ENCODE data around the gene ULK1.
"Not testable (repeated sequence)": the region's sequence is repeated elsewhere in the genome, so short reads cannot be mapped to it uniquely, and the experiment has no call there.

ULK1 gene

DNA sequence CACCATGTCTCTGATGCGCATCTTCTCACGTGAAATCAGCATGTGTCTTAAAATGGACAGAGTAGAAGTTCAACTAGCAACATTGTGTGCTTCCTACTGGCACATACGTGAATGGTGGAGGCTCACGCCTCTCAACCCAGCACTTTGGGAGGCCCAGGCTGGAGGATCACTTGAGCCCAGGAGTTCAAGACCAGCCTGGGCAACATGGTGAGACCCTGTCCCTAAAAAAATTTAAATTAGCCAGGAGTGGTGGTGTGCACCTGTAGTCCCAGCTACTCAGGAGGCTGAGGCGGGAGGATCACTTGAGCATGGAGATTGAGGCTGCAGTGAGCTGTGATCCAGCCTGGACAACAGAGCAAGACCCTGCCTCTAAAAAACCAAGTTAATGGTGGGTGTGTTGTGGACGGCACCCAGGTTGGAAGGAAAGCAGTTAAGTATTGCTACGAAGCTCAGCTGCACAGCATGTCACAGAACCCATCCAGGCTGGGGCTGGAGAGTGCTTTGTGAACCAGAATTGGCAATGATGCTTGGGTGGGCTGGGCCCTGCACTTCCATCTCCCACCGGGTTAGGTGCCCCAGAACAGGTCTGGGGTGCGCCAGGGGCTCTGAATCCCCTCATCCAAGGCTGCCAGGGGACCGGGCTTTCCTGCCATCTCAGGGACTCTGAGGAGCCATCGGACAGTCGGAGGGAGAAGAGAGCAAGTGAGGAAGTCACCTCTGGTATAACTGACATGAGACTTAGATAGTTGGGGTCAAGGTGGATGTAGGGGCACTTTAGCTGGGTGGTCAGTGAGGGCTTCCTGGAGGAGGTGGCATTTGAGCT, 33.0 kb upstream of the ULK1 start:
- in situ Hi-C loops (cut with MboI; ENCODE audit: low sequenced_read_pairs), result no loop called here

DNA sequence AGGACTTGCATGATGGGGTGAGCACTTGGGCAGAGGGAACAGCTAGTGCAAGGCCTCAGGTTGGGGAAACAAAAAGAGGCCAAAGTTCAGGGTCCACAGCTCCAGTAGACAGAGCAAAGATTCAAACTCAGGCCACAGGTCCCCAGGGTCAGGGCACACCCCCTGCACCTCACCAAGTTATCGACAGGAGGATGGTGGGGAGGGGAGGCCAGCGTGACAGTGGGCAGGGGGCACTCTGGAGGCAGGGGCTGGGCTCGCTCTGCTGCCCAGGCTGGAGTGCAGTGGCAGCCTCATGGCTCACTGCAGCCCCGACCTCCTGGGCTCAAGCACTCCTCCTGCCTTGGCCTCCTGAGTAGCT, 32.4 kb upstream of the ULK1 start:
- in situ Hi-C loops (cut with MboI; ENCODE audit: low sequenced_read_pairs), result no loop called here

DNA sequence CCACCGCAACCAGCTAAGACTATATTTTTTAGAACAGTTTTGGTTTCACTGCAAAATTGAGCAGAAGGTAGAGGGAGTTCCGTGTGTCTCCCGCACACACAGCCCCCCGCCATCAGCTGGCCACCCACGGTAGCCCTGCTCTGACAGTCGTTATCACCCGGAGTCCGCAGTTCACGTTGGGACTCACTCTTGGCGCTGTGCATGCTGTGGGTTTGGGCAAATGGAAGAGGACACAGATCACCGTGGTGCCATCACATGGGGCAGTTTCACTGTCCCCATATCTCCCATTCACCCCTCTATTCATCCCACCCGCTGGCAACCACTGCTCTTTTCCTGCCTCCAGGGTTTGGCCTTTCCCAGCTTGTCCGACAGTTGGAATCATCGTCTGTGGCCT, 31.8 kb upstream of the ULK1 start:
- in situ Hi-C loops (cut with MboI; ENCODE audit: low sequenced_read_pairs), result no loop called here

DNA sequence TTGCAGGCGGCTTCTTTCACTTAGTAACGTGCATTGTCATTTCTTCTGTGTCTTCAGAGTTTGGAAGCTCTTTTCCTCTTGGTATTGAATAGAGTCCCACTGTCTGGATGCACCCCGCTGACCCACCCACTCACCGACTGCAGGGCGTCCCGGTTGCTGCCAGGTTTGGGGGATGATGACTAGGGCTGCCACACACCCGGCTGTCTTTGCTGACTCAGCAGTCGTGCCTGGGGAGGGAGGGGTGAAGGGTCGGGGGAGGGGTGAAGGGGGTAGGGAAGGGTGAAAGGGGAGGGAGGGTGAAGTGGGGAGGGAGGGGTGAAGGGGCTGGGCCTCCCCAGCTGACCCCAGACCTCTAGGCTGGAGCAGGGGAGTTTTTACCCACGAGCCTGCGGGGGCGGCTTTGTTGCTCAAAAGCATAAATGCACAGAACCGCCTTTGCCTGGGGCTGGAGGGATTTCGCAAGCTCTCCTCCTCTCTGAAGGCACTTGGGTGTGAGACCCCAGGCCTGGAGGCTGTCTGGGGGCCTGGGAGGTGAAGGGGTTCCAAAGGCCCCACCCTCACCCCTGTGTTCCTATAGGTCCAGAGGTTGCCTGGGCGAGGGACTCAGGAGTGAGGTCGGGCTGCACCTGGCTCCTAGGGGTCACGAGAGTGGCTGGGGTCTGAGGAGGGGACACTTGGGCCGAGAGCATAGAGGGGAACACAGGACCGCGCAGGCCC, 31.3 kb upstream of the ULK1 start:
- in situ Hi-C loops (cut with MboI; ENCODE audit: low sequenced_read_pairs), result no loop called here

DNA sequence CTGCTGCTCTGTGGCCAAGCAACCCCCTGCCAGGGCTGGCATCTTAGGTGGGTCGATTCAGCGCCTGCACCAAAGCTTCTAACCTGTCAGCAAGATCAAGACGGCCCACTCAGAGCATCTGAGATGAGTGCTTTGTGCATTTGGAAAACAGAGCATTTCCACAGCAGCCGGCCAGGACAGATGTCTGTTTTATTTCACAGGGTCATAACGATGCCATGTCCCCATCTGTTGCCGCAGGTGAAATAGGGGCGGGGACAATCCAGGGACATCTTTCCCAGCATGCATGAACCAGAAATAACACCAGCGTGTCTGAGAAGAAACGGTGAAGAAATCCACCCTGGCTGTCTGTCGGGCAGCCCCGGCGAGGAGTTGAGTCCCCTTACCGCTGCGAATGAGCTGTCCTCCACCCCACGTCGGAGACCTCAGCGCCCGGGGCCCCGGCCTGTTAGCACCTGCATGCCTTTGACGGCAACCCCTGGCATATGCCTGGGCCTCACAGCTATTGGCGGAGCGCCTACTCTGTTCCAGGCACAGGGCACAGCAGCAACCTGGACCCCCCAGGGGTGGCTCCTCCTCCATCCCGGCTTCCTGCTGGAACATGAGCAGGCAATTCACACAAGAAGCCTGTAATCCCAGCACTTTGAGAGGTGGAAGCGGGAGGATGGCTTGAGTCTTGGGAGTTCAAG, 30.6 kb upstream of the ULK1 start:
- in situ Hi-C loops (cut with MboI; ENCODE audit: low sequenced_read_pairs), result no loop called here

DNA sequence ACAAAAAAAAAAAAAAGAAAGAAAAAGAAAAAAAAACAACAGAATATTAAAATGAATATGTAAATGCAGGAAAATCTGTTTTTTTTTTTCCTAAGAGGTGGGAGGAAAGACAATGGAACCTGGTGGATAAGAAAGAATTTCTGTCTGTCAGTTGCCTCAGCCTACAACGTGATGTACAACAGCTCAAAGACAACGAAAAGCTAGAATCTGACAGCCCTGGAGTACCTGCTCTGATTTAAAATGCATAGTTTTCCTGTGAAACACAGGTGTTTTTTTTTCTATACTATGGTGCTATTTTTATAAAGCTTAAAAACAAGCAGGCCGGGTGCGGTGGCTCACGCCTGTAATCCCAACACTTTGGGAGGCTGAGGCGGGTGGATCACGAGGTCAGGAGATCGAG, 30.0 kb upstream of the ULK1 start:
- in situ Hi-C loops (cut with MboI; ENCODE audit: low sequenced_read_pairs), result no loop called here

DNA sequence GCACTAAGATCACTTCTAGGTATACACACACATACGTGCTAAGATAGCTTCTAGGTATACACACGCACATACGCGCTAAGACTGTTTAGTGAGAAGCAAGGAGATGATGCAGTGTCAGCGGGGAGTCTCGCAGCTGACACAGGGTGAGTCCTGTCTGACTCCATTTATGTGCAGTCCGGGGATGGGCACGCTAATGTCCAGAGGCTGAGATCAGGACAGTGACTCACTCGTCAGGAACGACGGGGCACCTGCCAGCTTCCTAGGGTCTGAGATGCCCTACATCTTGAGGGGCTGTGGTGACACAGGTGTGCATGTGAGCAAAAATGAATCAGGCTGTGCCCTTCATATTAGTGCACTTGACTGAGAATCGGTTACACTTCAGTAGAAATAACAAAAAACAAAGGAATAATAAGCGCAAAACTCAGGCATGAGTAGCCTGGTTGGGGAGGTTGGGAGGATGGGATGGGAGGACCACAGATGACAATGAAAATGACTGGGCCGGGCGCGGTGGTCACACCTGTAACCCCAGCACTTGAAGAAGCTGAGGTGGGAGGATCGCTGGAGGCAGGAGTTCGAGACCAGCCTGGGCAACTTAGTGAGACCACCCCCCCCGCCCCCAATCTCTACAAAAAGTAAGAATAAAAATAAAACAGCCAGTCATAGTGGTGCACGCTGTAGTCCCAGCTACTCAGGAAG, 29.1 kb upstream of the ULK1 start:
- in situ Hi-C loops (cut with MboI; ENCODE audit: low sequenced_read_pairs), result no loop called here

DNA sequence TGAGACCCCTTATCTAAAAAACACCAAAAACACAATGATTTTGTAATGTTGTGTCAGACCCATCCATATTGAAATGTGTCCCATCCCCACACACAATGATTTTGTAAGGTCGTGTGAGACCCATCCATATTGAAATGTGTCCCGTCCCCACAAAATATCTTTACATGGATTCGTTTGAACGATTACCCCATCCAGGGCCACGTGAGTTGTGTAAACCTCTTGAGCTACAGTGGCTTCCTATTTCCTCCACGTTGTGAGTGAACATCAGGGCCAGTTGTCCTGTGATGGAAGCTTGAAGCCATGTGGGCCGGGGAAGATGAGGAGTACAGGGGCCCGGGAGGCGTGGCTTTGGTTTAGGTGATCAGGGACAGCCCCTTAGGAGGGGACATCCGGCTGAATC, 27.0 kb upstream of the ULK1 start:
- in situ Hi-C loops (cut with MboI; ENCODE audit: low sequenced_read_pairs), result no loop called here

DNA sequence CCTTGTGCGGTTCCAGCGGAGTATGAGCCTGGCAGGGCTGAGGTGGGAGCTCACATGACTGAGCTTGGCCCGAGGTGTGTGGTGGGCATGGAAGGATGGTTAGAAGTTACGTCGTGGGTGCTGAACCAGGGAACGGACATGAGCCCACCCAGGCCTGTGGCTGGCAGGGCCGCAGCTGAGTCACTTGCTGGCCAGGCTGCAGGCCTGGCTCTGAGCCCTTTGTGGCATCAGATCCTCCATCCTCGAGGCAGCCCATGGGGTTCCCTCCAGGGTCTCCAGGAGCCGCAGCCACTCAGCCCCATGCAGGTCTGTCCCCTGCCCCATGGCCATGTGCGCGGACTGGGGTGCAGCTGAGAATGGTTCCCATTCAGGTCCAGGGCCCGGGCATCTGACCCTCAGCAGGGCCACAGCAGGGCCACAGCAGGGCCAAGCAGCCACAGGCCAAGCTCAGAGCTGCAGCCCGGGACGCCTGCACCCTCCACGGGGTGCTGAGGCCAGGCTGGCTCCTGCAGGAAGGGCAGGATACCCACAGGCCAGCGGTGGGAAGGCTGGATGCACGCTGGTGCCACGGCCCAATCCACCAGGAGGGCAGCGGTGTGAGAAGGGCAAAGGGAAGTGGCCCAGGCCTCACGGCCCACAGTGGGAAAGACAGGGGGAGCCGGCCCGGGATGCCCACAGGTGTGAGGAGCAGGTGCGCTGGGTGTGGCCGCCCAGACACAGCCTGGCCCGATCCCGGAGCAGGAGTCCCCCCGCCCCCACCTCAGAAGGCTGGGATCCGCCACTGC, 26.3 kb upstream of the ULK1 start:
- in situ Hi-C loops (cut with MboI; ENCODE audit: low sequenced_read_pairs), result no loop called here

DNA sequence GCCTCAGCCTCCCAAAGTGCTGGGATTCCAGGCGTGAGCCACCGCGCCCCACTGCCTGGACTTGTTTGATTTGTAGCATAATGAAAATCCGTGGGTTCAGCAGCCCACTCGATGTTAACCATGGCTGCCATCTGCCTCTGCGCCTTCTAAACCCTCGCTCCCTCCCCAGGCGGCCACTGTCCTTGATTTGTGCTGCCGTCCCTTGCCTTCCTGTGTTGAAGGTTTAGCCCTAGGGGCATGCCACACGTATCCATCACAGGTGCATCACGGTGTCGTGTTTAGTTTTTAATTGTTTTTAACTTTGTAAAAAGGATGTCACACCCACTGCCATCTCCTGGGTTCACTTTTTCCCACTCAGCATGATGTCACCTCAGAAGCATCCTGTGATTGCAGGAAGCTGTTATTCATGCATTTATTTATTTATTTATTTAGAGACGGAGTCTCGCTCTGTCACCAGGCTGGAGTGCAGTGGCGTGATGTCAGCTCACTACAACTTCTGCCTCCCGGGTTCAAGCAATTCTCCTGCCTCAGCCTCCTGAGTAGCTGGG, 24.5 kb upstream of the ULK1 start:
- in situ Hi-C loops (cut with MboI; ENCODE audit: low sequenced_read_pairs), result no loop called here

DNA sequence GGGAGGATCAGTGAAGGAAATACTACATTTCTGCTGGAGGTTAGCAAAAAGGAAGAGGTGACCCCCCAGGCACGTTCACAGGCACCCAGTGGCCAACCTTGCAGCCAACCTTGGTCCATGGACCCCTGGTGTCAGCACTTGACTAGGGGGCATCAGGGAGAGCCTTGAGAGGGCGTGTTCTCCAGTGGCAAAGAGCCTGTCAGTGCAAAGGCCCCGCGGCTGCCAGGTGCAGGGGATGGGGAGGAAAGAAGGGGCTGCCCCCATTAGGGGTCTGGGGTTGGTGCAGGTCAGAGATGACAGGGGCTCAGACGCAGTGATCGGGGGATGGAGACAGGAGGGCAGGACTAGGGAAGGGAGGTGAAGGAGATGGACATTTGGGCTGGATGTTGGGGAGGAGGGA, 22.7 kb upstream of the ULK1 start:
- in situ Hi-C loops (cut with MboI; ENCODE audit: low sequenced_read_pairs), result no loop called here

DNA sequence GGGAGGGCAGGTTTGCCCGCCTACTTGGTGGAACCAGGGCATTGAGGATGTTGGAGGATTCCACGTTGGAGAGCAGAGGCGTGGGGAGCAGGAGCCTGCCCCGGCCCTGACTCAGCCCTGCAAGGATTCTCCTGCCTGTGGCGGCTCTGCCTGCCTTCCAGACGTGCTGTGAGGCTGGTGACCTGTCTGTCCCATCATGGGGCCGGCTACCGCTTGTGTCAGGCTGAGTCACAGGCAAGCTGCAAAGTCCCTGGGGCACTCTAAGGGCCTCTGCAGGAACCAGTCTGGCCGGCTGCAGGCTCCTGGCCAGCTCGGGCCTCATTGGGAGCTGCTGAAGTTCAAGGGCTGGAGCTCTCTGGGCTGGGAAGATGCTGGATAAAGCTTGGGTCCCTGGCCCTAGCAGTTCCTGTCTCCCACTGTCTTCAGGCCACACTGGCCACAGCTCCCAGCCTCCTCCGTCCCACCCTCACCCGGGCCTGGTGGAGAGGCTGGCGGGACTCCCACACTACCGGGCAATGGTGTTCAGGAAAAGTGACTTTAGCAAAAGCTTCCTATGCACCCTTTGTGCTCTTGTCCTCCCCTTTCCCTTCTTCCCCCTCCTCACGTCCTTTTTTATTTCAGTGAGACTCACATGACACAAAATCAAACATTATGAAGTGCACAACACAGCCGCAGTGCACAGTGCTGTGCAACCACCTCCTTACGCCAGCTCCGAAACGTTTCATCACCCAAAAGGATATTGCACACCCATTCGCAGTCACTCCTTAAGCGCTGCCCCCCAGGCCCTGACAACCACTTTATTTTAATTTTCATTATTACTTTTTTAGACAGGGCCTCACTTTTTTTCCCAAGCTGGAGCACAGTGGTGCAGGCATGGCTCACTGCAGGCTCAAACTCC, 22.0 kb upstream of the ULK1 start:
- in situ Hi-C loops (cut with MboI; ENCODE audit: low sequenced_read_pairs), result no loop called here

DNA sequence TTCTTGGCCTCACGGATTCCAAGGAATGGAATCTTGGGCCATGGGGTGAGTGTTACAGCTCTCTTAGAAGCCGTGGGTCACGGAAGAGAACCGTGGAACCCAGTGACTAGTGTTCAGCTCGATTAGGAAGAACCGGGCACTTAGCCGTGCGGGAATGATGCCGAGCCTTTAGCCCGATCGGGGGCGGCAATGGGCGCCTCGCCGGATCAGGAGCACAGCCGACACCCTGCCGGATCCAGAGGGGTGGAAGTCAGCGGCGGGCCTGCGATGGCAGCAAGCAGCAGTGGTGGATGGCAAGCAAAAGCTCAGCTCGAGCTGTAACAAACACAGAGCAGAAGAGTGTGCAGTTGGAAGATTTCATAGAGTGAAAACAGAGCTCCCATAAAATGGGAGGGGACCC, 21.1 kb upstream of the ULK1 start:
- in situ Hi-C loops (cut with MboI; ENCODE audit: low sequenced_read_pairs), result no loop called here

DNA sequence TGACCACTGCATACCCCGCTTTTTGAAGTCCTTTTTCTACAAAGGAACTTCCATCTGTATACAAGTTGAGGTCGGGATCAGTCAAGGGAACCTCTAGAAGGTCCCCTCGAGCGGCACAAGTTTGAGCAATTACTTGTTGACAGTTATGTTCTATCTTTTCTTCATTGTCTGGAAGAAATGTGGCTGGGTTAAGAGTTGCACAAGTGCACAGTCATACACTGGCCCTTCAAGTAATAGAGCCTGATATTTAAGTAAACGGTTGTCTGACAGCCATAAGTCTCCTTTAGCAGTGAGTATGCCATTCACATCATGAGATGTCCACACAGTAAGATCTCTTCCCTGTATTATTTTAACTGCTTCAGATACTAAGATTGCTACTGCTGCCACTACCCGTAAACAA, 19.4 kb upstream of the ULK1 start:
- in situ Hi-C loops (cut with MboI; ENCODE audit: low sequenced_read_pairs), result not testable (repeated sequence)

DNA sequence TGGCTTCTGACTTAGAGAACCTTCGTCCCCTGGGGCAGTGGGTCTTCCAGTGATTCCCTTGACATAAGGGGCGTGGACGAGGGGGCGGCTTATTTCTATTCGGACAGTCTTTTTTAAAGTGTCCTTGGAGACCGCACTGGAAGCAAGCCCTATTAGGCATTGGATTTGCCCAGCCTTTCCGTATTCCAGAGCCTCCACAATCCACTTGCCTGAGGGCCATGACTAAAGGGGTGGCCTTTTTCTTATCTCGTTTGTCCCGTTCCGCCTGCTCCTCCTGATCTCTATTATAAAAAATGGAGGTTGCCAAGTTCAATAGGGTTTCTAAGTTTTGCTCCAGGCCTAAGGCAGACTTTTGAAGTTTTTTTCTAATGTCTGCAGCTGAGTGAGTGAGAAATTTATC, 17.2 kb upstream of the ULK1 start:
- in situ Hi-C loops (cut with MboI; ENCODE audit: low sequenced_read_pairs), result not testable (repeated sequence)

DNA sequence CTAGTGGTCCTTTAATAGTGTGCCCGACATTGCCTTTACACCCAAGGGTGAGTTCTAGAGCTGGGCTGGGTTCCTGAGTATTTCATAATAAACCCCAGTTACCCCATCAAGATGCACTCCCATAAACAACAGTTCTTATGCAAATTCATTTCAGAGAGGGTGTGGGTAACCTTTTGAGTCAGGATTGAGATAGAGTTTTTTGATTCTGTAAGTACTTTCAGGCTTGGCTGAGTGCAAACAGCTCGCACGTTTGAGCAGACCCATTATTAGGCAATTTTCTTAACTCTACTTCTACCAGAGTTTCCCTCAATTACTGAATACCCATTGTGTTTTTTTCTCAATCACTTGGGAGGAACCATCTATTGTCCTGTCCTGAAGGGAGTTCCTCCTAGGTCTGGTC, 16.0 kb upstream of the ULK1 start:
- in situ Hi-C loops (cut with MboI; ENCODE audit: low sequenced_read_pairs), result not testable (repeated sequence)

DNA sequence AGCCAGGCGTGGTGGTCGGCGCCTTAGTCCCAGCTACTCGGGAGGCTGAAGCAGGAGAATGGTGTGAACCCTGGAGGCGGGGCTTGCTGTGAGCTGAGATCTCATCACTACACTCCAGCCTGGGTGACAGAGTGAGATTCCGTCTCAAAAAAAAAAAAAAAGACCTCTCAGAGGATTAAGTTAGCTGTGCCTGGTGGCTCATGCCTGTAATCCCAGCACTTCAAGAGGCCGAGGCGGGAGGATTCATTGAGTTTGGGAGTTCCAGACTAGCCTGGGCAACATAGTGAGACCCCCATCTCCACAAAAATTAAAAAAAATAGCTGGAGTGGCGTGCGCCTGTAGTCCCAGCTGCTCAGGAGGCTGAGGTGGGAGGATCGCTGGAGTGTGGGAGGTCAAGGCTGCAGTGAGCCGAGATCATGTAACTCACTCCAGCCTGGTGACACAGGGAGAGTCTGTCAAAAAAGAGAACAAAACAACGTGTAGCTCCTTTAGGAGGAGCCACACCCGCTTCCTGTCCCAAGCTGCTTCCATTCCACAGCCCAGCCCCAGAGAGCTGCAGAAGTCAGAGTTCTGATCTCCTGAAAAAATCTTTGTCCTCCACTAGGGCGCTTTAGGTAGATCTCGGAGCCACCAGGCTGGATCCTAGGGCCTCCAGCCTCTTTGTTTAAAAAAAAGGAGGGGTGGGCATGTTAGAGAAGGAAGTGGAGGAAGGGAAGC, 11.5 kb upstream of the ULK1 start:
- in situ Hi-C loops (cut with MboI; ENCODE audit: low sequenced_read_pairs), result no loop called here

DNA sequence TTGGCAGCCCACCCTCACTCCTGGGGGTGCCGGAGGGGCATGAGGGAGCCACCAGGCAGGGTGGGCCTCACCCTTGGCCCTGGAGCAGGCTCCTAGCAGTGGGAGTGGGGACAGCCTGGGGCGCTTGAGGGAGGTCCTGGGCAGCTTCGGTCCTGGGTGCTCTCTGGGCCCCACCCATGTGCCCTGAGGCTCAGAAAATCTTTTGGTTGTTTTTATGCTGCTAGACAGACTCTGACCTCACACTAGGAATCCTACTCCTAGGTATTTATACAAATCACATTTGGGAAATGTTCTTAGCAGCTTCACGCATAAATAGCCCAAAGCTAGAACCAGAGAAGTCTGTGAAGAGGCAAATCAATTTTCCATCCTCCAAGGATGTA, 10.9 kb upstream of the ULK1 start:
- in situ Hi-C loops (cut with MboI; ENCODE audit: low sequenced_read_pairs), result no loop called here

DNA sequence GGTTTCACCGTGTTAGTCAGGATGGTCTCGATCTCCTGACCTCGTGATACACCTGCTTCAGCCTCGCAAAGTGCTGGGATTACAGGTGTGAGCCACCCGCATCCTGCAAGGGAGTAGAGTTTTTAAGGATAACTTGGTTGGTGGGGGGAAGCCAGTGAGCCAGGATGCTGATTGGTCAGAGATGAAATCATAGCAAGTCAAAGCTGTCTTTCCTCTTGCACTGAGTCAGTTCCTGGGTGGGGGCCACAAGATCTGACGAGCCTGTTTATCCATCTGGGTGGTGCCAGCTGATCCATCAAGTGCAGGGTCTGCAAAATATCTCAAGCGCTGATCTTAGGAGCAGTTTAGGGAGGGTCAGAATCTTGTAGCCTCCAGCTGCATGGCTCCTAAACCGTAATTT, 9.3 kb upstream of the ULK1 start:
- in situ Hi-C loops (cut with MboI; ENCODE audit: low sequenced_read_pairs), result not testable (repeated sequence)
